ENCODE measurements around the gene TXNDC11.
A peak's percentile ranks its signal among the peaks of the same experiment; 100 is the strongest.

TXNDC11 gene

GRCh38 chr16:11650641-11651591, 91.7 kb downstream of the TXNDC11 start:
- no peak for DNase-seq

DNA sequence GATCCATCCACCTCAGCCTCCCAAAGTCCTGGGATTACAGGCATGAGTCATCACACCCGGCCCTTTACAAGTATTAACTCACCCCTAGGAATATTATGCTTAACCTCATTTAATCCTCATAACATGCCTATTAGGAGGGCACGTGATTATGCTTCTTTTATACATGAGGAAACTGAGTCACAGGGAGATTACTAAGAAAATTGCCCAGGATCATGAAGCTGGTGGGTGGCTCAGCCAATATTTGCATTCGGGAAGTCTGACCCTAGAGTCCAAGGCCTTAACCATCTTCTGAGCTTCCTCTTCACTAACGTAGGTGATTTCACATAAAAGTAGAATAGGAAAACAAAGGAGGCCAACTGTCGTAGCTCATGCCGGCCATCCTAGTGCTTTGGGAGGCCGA, 93.4 kb downstream of the TXNDC11 start:
- DNase-seq, result no peak

GRCh38 chr16:11642765-11643116, 99.9 kb downstream of the TXNDC11 start:
- DNase-seq, result no peak

DNA sequence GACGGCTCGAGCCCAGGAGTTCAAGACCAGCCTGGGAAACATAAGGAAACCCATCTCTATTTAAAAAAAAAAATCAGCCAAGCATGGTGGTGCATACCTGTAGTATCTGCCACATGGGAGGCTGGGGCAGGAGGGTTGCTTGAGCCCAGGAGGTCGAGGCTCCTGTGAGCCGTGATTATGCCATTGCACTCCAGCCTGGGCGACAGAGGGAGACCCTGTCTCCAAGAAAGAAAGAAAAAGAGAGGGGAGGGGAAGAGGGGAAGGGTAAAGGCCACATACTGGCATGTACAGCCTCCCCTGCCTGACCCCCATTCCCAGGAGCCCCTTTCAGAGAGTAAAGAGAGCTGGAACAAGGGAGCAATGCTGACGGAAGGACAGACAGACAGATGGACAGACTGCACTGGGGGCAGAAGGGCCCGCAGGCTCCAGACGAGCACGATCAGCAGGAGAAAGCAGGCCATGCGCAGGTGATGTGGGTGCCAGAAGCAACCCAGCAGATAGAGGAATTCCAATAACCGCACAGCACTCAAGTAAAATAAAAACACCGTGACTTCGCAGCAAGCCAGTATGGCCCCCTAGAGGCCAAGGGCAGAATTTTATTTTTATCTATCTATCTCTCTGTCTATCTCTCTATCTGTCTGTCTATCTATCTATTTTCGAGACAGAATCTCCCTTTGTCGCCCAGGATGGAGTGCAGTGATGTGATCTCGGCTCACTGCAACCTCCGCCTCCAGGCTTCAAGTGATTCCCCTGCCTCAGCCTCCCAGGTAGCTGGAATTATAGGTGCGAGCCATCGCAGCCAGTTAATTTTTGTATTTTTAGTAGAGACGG, 101.5 kb downstream of the TXNDC11 start:
- DNase-seq, result peak; percentile 61

- DNase-seq, result peak; percentile 92
Measured at GRCh38 chr16:11639925-11640899, 102.4 kb downstream of the TXNDC11 start.

DNA sequence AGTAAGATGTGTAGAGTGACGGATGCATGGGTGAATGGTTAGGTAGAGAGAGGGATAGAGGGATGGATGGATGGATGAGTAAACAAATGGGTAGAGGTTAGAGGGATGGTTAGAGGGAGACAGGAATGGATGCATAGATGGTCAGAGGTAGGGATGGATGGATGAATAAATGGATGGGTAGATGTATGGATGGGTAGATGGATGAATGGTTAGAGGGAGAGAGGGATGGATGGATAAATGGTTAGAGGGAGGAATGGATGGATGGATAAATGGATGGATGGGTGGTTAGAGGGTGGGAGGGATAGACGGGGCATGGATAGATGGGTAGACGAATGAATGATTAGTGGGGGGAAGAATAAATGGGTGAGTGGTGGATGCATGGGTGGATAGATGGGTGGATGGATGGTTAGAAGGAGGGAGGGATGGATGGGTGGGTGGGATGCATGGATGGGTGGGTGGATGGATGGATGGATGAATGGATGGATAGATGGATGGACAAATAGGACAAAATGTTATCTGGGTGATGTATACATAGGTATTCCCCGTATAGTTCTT, 103.6 kb downstream of the TXNDC11 start:
- no peak for DNase-seq

GRCh38 chr16:11638140-11638539, 104.5 kb downstream of the TXNDC11 start:
- DNase-seq, result no peak

DNA sequence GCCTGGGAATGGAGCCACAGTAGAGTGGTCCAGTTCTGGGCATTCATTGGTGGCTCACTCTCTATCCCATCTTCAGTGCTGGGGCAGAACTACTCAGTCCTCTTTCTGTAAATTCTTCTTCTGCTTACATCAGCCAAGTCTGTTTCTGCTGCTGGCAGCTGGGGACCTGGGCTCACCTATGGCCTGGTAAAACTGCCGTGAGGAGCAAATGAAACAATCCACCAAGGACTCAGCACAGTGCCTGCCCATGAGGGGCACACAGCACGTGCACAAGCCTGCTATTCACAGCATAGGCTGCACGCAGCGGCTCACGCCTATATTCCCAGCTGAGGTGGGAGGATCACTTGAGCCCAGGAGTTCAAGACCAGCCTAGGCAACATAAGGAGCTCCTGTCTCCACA, 105.3 kb downstream of the TXNDC11 start:
- no peak for DNase-seq

- no peak for DNase-seq
Measured at GRCh38 chr16:11636172-11636721, 106.4 kb downstream of the TXNDC11 start.

- DNase-seq, result no peak
Measured at GRCh38 chr16:11635679-11636171, 106.9 kb downstream of the TXNDC11 start.

GRCh38 chr16:11635113-11635652, 107.5 kb downstream of the TXNDC11 start:
- no peak for DNase-seq

DNA sequence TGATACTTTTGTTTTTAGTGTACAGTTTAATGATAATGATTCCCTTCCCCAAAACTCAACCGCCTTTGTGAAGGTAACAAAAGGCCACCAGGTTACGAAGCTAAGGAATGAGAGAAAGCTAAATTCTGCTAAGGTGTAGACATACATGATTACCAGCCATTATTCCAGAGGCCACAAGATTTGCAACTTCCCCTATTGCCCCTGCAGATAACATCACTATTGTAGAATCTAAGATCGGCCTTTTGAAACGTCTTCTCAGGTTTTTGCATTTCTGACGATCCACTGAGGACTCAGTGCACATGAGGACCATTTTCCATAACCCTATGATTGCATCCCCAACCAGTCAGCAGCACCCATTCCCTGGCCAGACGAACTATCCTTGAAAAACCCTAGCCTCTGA, 108.3 kb downstream of the TXNDC11 start:
- DNase-seq, result no peak

DNA sequence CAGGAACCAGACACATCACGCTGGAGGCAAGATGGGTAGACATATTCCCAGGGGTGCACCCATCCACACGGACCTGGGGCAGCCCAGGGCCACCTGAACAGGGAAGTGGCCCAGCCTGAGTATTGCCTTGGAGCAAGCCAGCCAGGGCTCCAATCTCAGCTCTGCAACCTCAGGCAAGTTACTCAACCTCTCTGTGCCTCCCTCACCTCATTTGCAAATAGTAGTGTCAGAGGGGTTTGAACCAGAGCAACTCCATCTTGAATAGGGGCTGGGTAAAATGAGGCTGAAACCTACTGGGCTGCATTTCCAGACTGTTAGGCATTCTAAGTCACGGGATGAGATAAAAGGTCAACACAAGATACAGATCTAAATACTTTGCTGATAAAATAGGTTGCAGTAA, 109.5 kb downstream of the TXNDC11 start:
- DNase-seq, result no peak

GRCh38 chr16:11632455-11632939, 110.2 kb downstream of the TXNDC11 start:
- peak; percentile 71 for DNase-seq

- DNase-seq, result no peak
Measured at GRCh38 chr16:11631214-11631613, 111.4 kb downstream of the TXNDC11 start.

- no peak for DNase-seq
Measured at GRCh38 chr16:11630768-11631056, 111.9 kb downstream of the TXNDC11 start.

DNA sequence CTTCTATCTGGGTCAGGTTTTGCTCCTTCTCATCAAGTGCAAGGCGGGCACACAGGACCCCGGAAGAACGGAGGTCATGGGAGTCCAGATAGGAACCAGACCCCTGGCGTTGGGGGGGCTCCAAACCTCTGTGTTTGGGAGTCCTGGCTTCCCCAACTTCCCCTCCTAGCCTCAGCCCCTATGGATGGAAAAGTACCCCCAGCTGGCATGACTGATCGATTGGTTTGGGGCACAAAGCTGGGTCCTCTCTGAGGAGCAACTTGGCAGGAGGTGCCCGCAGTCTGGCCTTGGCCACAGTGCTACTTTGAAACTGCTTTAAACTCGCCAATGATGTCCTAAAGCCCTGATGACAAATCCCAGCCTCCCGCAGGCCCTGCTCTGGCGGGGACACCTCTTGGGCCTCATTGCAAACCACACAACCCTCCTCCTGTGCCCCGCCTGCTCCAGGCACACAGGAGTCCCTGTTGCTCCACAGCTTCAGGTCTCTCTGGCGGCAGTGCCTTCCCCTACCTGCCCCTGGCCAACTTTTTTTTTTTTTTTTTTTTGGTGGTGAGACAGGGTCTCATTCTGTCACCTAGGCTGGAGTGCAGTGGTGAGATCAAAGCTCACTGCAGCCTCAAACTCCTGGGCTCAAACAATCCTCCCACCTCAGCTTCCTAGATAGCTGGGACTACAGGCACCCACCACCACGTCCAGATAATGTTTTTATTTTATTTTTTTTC, 112.5 kb downstream of the TXNDC11 start:
- no peak for DNase-seq

Data from fibroblast of skin of scalp (primary cell).